ENCODE measurements around the gene BSN. TPM values are rescaled to one million over a fixed set of nuclear protein-coding genes. Genes with fewer than 3 reads are reported as not detected.

BSN gene
- total RNA-seq, 1 donor from 2014 or later: not detected

DNA sequence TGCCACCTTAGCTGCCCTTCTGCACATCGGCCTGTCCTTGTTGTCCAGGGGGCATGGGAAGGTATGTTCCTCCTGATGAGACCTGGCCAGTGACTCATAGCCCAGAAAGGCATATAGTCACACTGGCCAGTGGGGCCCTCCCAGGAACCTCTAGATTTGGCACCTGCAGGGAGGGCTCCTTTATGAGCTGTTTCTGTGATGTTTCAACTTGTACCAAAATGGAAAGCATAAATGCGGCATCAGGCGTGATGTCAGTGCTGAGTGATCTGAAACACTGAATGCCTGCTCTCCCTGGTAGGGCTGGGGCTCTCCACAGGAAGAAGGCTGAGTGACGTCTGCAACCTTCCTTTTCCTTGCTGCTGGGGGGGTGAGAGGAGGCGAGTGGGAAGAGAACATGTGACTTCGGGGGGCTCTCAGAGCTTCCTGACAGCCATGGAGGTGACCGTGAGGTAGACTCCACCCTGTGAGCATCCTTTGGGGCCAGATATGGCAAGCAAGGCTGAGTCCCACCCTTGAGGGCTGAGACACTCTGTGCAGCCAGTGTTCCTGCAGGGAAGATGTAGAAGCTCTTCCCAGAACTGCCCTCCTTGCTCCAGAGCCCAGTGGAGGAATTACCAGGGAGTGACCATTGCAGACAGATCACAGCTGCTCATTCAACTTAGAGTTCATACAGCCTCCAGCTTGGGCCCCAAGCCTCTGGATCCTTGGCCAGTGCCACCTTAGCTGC lies 82.8 kb downstream of the BSN start:
- Histone ChIP-seq H3K36me3 (ENCODE audit: control insufficient read depth, insufficient read depth, low read length) (no peaks in the 10 kb centered on the region), H3K4me3 (ENCODE audit: low read depth, low read length) (no peak overlapping the region), H3K27me3 (ENCODE audit: control insufficient read depth, insufficient read depth, low read length) (no peaks in the 10 kb centered on the region)
- TF ChIP-seq, protein P1, sequence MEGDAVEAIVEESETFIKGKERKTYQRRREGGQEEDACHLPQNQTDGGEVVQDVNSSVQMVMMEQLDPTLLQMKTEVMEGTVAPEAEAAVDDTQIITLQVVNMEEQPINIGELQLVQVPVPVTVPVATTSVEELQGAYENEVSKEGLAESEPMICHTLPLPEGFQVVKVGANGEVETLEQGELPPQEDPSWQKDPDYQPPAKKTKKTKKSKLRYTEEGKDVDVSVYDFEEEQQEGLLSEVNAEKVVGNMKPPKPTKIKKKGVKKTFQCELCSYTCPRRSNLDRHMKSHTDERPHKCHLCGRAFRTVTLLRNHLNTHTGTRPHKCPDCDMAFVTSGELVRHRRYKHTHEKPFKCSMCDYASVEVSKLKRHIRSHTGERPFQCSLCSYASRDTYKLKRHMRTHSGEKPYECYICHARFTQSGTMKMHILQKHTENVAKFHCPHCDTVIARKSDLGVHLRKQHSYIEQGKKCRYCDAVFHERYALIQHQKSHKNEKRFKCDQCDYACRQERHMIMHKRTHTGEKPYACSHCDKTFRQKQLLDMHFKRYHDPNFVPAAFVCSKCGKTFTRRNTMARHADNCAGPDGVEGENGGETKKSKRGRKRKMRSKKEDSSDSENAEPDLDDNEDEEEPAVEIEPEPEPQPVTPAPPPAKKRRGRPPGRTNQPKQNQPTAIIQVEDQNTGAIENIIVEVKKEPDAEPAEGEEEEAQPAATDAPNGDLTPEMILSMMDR (IDR thresholded peaks at IDR 0.05; ENCODE audit: insufficient read depth, low read length, severe bottlenecking): no peak
- FAIRE-seq (peak; percentile 94), DNase-seq (ENCODE audit: low read depth) (peak; percentile 91)

DNA sequence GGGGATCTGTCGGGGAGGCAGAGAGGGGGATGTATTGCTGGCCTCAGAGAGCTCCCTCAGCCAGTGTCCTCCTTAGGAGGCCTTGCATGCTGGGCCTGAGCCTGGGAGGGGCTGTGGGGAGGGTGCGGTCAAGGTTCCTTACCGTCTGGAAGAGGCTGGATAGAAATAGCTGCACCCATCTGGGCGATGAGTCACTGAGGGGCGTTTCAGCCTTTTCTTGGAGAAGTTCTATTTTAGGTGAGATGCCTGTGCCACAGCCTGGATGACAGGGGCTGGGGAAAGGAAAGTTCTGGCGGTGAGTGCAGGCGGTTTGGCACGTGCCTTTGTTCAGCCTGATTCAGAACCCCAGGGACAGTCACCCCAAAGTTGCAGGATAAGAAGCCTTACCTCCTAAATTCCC lies 84.2 kb downstream of the BSN start:
- Histone ChIP-seq H3K4me3 (ENCODE audit: low read depth, low read length) (no peak overlapping the region), H3K36me3 (ENCODE audit: control insufficient read depth, insufficient read depth, low read length) (no peaks in the 10 kb centered on the region), H3K27me3 (ENCODE audit: control insufficient read depth, insufficient read depth, low read length) (no peaks in the 10 kb centered on the region)
- FAIRE-seq (no peak), DNase-seq (ENCODE audit: low read depth) (peak; percentile 70)
- TF ChIP-seq, protein P1 (IDR thresholded peaks at IDR 0.05; ENCODE audit: insufficient read depth, low read length, severe bottlenecking): no peak

DNA sequence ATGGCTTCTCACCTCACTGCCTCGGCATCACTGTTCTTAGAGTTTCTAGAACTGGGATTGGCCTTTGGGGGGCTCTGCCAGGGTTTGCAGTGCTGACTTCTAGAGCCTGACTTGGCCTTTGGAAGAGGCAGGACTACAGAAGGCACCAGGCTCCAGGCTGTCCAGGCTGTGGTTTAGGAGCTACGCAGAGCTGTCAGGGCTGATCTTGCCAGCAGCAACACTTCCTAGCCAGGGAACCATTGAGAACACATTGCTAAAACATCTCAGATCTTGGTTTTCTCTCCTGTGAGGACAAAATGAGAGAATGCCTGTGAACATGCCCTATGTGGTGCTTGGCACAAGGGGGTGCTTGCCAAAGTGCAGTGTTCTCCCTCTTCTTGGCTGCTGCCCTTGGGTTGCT lies 85.3 kb downstream of the BSN start:
- TF ChIP-seq, protein P1 (IDR thresholded peaks at IDR 0.05; ENCODE audit: insufficient read depth, low read length, severe bottlenecking): no peak
- Histone ChIP-seq H3K4me3 (ENCODE audit: low read depth, low read length) (no peak overlapping the region), H3K27me3 (ENCODE audit: control insufficient read depth, insufficient read depth, low read length) (no peaks in the 10 kb centered on the region), H3K36me3 (ENCODE audit: control insufficient read depth, insufficient read depth, low read length) (no peaks in the 10 kb centered on the region)
- DNase-seq (ENCODE audit: low read depth) (no peak), FAIRE-seq (peak; percentile 32)

DNA sequence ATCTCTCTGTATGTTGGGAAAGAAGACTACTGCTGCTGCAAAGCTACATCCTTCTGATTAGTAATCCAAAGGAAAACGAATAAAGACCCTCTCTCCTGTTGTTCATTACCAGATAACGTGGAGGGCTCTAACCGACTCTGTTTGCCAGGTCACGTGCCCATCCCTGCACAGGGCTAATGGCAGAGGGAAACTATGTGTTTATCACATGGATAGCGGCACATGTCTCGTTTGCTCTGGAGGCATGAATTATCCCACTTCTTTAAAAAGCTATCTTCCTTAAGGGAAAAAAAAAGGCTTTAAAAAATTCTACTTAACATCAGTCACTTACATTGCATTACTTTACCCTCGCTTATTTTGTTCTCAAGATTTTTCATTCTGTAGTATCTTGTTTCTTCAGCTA lies 87.0 kb downstream of the BSN start:
- Histone ChIP-seq H3K36me3 (ENCODE audit: control insufficient read depth, insufficient read depth, low read length) (no peaks in the 10 kb centered on the region), H3K27me3 (ENCODE audit: control insufficient read depth, insufficient read depth, low read length) (no peaks in the 10 kb centered on the region), H3K4me3 (ENCODE audit: low read depth, low read length) (no peak overlapping the region)
- FAIRE-seq: no peak
- no peak for DNase-seq (ENCODE audit: low read depth)
- TF ChIP-seq, protein P1 (IDR thresholded peaks at IDR 0.05; ENCODE audit: insufficient read depth, low read length, severe bottlenecking): no peak

DNA sequence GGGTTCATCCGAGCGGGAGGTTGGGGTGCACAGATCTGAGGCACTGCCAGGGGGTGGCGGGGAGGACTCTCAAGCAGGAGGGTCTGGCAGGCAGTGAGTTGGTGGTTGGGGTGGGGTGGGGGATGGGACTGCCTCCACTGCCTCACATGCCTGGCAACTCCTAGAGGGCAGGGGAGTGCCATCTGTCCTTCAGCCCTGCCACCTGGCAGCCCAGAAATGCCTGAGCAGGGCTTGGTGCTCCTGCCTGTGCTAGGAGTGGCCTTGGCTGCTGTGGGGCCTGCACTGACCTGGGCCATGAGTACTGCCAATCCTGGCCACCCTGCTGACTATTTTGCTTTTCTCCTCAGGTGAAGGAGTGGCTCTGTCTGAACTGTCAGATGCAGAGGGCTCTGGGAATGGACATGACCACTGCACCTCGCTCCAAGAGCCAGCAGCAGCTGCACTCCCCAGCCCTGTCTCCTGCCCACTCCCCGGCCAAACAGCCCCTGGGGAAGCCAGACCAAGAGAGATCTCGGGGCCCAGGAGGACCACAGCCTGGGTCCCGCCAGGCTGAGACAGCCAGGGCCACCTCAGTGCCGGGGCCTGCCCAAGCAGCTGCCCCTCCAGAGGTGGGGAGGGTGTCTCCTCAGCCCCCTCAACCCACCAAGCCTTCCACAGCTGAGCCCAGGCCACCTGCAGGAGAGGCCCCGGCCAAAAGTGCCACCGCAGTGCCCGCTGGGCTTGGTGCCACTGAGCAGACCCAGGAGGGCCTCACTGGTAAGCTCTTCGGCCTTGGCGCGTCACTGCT lies 87.8 kb downstream of the BSN start:
- Histone ChIP-seq H3K36me3 (ENCODE audit: control insufficient read depth, insufficient read depth, low read length) (no peaks in the 10 kb centered on the region), H3K4me3 (ENCODE audit: low read depth, low read length) (no peak overlapping the region), H3K27me3 (ENCODE audit: control insufficient read depth, insufficient read depth, low read length) (no peaks in the 10 kb centered on the region)
- TF ChIP-seq, protein P1 (IDR thresholded peaks at IDR 0.05; ENCODE audit: insufficient read depth, low read length, severe bottlenecking): no peak
- FAIRE-seq (no peak), DNase-seq (ENCODE audit: low read depth) (no peak)
